Karpas-422 (cell line): ENCODE measurements around the gene CENPS. TPM values are rescaled to one million over a fixed set of nuclear protein-coding genes. Genes with fewer than 3 reads are reported as not detected.
"Not testable (repeated sequence)": the region's sequence is repeated elsewhere in the genome, so short reads cannot be mapped to it uniquely, and the experiment has no call there.

Source experiments
- DNase-seq: peaks from one replicate; pipeline ENCODE4 v3.0.0-alpha.2; 2015
- H2AFZ ChIP-seq: fragments of 200-600 bp; sonication (generic); 2 replicates; pipeline ENCODE4 v1.6.1; 2014; ENCODE audit warnings: antibody characterized with exemption, low read length, mixed read lengths
- H3K27ac ChIP-seq: fragments of 200-600 bp; sonication (generic); 2 replicates; pipeline ENCODE4 v1.5.1; 2014; ENCODE audit warnings: mild to moderate bottlenecking, low read length, moderate library complexity
- H3K27me3 ChIP-seq: fragments of 200-600 bp; sonication (generic); 2 replicates; pipeline ENCODE4 v1.6.1; 2014; ENCODE audit warnings: low read length, mixed read lengths
- H3K36me3 ChIP-seq: fragments of 200-600 bp; sonication (generic); 2 replicates; pipeline ENCODE4 v1.6.1; 2014; ENCODE audit warnings: low read length, mixed read lengths; ENCODE audit not compliant: insufficient read depth
- H3K4me1 ChIP-seq: fragments of 200-600 bp; sonication (generic); 2 replicates; pipeline ENCODE4 v1.6.1; 2014; ENCODE audit warnings: mild to moderate bottlenecking, low read length, mixed read lengths
- H3K4me2 ChIP-seq: fragments of 200-600 bp; sonication (generic); 2 replicates; pipeline ENCODE4 v1.6.1; 2014; ENCODE audit warnings: low read length, low read depth, mild to moderate bottlenecking; ENCODE audit not compliant: poor library complexity, severe bottlenecking
- H3K4me3 ChIP-seq: fragments of 200-600 bp; sonication (generic); 2 replicates; pipeline ENCODE4 v1.5.1; 2014; ENCODE audit warnings: mild to moderate bottlenecking, antibody characterized with exemption, low read length, mixed read lengths
- H3K79me2 ChIP-seq: fragments of 200-600 bp; sonication (generic); 2 replicates; pipeline ENCODE4 v1.6.1; 2014; ENCODE audit warnings: mild to moderate bottlenecking, low read length, mixed read lengths
- H3K9ac ChIP-seq: fragments of 200-600 bp; sonication (generic); 2 replicates; pipeline ENCODE4 v1.6.0; 2014; ENCODE audit warnings: low read length
- H3K9me2 ChIP-seq: fragments of 200-600 bp; sonication (generic), shearing (Covaris generic); replicated peaks from 2 replicates; pipeline ENCODE4 v1.6.0; 2014; ENCODE audit warnings: mild to moderate bottlenecking, low read length, moderate library complexity; ENCODE audit not compliant: insufficient read depth
- H3K9me3 ChIP-seq: fragments of 300-700, 200-600 bp; sonication (generic); 2 replicates; pipeline ENCODE4 v1.6.1; 2014; ENCODE audit warnings: low read length, mixed read lengths
- H4K20me1 ChIP-seq: fragments of 200-600 bp; sonication (generic); 2 replicates; pipeline ENCODE4 v1.6.1; 2014; ENCODE audit warnings: mild to moderate bottlenecking, antibody characterized with exemption, low read length, low read depth; ENCODE audit not compliant: insufficient read depth
- total RNA-seq: library from RNA; depleted of rRNA; stranded (reverse); fragments of >200 nt; shearing (Covaris generic); gene quantifications from 2 replicates; pipeline ENCODE4 v1.2.3, GENCODE V29; 2014; ENCODE audit warnings: low replicate concordance

Gene CENPS
- total RNA-seq, 1 experiment from 2014 or later = 10.6 TPM

DNA sequence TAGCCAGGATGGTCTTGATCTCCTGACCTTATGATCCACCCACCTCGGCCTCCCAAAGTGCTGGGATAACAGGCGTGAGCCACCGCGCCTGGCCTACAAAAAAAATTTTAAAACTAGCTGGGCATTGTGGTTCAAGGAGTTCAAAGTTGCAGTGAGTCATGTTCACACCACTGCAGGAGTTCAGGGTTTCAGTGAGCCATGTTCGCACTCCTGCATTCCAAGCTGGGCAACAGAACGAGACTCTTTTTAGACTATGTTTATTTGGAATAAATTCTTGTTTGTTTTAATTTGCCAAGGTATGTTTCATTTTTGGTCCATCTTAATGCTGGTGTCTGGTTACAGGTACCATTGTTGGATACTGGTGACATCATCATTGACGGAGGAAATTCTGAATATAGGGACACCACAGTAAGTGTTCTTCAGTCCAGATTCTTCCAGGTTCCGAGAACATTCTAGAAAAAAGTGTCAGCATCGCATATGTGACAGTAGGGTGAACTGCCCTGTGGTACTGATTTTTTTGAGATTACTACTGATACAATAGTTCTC, 27.4 kb upstream of the CENPS start:
- H3K9me3 ChIP-seq = no peaks in the 10 kb centered on the region
- peaks cover 8% of the 10 kb centered on the region; the same call in 1 of the 2 replicates for H4K20me1 ChIP-seq
- peaks cover 26% of the 10 kb centered on the region for H3K79me2 ChIP-seq
- no peak overlapping the region for H3K9ac ChIP-seq
- no peak overlapping the region for H3K4me2 ChIP-seq
- no peak overlapping the region for H2AFZ ChIP-seq
- H3K4me1 ChIP-seq = peaks cover 16% of the 10 kb centered on the region
- no peak overlapping the region for H3K4me3 ChIP-seq
- DNase-seq = peak; percentile 16
- H3K27ac ChIP-seq = no peak overlapping the region
- H3K9me2 ChIP-seq = no peaks in the 10 kb centered on the region
- no peaks in the 10 kb centered on the region for H3K27me3 ChIP-seq
- H3K36me3 ChIP-seq = peaks cover 24% of the 10 kb centered on the region; the same call in 1 of the 2 replicates

- Histone ChIP-seq H3K9me3 (no peaks in the 10 kb centered on the region), H3K4me2 (no peak overlapping the region), H3K9ac (no peak overlapping the region), H3K27me3 (no peaks in the 10 kb centered on the region), H3K9me2 (no peaks in the 10 kb centered on the region), H2AFZ (no peak overlapping the region), H3K79me2 (no peaks in the 10 kb centered on the region), H3K4me1 (no peaks in the 10 kb centered on the region), H3K36me3 (peaks cover 35% of the 10 kb centered on the region; the same call in 1 of the 2 replicates), H3K4me3 (no peak overlapping the region), H4K20me1 (no peaks in the 10 kb centered on the region), H3K27ac (no peak overlapping the region)
- DNase-seq = peak; percentile 27
Observed at GRCh38 chr1:10407201-10407600, 23.0 kb upstream of the CENPS start.

DNA sequence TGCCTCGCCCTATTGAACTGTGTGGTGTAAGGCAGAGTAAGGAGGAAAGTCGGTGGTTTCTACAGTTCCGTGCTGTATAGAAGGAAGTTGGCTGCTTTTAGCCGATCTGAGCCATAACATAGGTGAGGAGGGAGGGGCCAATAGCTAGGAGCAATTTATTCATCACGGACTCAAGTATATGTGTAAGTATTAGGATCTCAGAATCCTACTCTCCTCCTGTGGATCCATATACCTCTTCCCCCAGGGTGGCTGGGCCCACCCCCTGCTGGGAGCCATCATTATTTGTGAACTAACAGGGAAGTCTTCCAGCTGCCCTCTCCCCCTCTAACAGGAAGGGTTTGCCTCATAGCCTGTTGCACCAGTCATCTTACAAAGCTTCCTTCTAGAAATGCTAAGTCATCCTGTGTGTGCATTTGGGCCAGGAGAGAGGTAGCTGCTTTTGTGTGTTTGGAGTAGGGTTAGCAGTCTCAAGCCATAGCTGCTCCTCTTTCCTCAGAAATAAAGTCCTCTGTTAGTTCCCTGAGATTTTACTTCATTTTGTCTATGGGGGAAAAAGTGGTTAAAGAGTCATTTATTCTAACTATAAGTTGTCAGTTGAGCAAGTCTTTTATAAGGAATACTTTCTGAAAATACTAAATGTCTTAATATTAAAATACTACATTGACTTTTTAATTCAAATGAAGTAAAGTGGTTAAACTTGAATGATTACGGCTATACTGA, 14.9 kb upstream of the CENPS start:
- H3K79me2 ChIP-seq = no peaks in the 10 kb centered on the region
- no peaks in the 10 kb centered on the region for H3K9me3 ChIP-seq
- no peaks in the 10 kb centered on the region for H4K20me1 ChIP-seq
- no peaks in the 10 kb centered on the region for H3K27me3 ChIP-seq
- H3K27ac ChIP-seq = no peak overlapping the region
- H3K36me3 ChIP-seq = peaks cover 50% of the 10 kb centered on the region
- H3K4me3 ChIP-seq = no peak overlapping the region
- H2AFZ ChIP-seq = no peak overlapping the region
- H3K4me2 ChIP-seq = no peak overlapping the region
- no peaks in the 10 kb centered on the region for H3K9me2 ChIP-seq
- no peaks in the 10 kb centered on the region for H3K4me1 ChIP-seq
- H3K9ac ChIP-seq = no peak overlapping the region
- peak; percentile 40 for DNase-seq

- not testable (repeated sequence) for H4K20me1 ChIP-seq, H3K4me3 ChIP-seq, H3K9me2 ChIP-seq, H3K27me3 ChIP-seq, H3K4me1 ChIP-seq, H3K79me2 ChIP-seq, H3K27ac ChIP-seq, H3K9ac ChIP-seq, H3K4me2 ChIP-seq, DNase-seq, H2AFZ ChIP-seq, H3K9me3 ChIP-seq
- peaks cover 48% of the 10 kb centered on the region for H3K36me3 ChIP-seq
Observed at GRCh38 chr1:10415967-10416366, 14.3 kb upstream of the CENPS start.

GRCh38 chr1:10418741-10419140, 11.5 kb upstream of the CENPS start:
- not testable (repeated sequence) for H3K9me3 ChIP-seq, H3K9me2 ChIP-seq, H3K27me3 ChIP-seq, H3K27ac ChIP-seq, H3K4me2 ChIP-seq, H2AFZ ChIP-seq, H3K9ac ChIP-seq, H3K4me1 ChIP-seq, H4K20me1 ChIP-seq, H3K4me3 ChIP-seq, H3K79me2 ChIP-seq
- peak; percentile 24 for DNase-seq
- H3K36me3 ChIP-seq = peaks cover 26% of the 10 kb centered on the region

DNA sequence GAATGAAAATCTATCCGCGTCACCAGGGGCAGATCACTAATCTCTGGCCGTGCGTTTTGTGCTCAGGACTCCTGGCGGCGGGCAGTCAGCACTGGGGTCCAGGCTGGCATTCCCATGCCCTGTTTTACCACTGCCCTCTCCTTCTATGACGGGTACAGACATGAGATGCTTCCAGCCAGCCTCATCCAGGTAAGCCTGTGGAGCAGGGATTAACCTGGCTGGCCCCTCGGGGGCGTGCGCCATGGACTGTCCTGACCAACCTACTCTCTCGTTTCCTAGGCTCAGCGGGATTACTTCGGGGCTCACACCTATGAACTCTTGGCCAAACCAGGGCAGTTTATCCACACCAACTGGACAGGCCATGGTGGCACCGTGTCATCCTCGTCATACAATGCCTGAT, 10.9 kb upstream of the CENPS start:
- no peaks in the 10 kb centered on the region for H3K27me3 ChIP-seq
- H3K4me1 ChIP-seq = no peaks in the 10 kb centered on the region
- H3K79me2 ChIP-seq = no peaks in the 10 kb centered on the region
- peak; percentile 32 for DNase-seq
- no peak overlapping the region for H3K27ac ChIP-seq
- H3K9me2 ChIP-seq = no peaks in the 10 kb centered on the region
- no peak overlapping the region for H3K9ac ChIP-seq
- no peaks in the 10 kb centered on the region for H3K9me3 ChIP-seq
- H4K20me1 ChIP-seq = no peaks in the 10 kb centered on the region
- peaks cover 26% of the 10 kb centered on the region for H3K36me3 ChIP-seq
- no peak overlapping the region for H3K4me3 ChIP-seq
- no peak overlapping the region for H3K4me2 ChIP-seq
- H2AFZ ChIP-seq = no peak overlapping the region

DNA sequence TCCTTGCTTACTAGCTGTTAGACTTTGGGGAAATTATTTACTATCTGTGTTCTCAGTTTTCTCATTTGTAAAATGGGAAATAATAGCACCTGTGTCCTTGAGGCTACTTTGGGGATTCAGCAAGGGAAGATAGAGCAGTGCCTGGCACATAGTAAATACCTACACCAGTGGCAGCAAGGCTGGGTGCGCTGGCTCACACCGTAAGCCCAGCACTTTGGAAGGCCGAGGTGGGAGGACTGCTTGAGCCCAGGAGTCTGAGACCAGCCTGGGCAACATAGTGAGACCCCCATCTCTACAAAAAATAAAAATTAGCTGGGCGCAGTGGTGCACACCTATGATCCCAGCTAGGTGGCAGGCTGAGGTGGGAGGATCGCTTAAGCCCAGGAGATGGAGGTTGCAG, 8.6 kb upstream of the CENPS start:
- no peaks in the 10 kb centered on the region for H3K79me2 ChIP-seq
- H3K9ac ChIP-seq = no peak overlapping the region
- no peak overlapping the region for H3K4me2 ChIP-seq
- no peaks in the 10 kb centered on the region for H3K27me3 ChIP-seq
- no peak for DNase-seq
- H3K9me3 ChIP-seq = no peaks in the 10 kb centered on the region
- H3K36me3 ChIP-seq = peaks cover 14% of the 10 kb centered on the region
- no peak overlapping the region for H3K27ac ChIP-seq
- H3K9me2 ChIP-seq = no peaks in the 10 kb centered on the region
- H3K4me1 ChIP-seq = no peaks in the 10 kb centered on the region
- no peak overlapping the region for H2AFZ ChIP-seq
- no peaks in the 10 kb centered on the region for H4K20me1 ChIP-seq
- no peak overlapping the region for H3K4me3 ChIP-seq

DNA sequence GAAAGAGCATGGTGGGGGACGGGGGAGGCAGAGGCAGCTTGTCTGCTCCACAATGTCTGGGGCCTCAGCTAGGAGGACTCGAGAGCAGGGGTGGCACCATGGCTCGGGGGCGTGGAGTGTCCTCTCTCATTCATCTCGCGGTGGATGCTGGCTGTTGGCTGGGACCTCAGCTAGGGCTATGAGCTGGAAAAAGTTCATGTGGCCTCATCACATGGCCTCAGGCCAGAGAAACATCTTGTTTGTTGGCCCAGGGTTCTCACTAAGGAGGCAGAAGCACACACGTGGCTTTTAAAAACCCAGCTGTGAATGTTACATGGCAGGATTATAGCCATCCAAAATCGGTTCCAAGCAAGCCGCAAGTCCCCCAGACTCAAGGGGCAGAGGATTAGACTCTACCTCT, 6.2 kb upstream of the CENPS start:
- H3K27ac ChIP-seq = no peak overlapping the region
- H4K20me1 ChIP-seq = no peaks in the 10 kb centered on the region
- H3K4me2 ChIP-seq = no peak overlapping the region
- no peak for DNase-seq
- H3K4me1 ChIP-seq = no peaks in the 10 kb centered on the region
- H3K79me2 ChIP-seq = no peaks in the 10 kb centered on the region
- no peaks in the 10 kb centered on the region for H3K9me3 ChIP-seq
- H3K9ac ChIP-seq = no peak overlapping the region
- H3K4me3 ChIP-seq = no peak overlapping the region
- no peaks in the 10 kb centered on the region; the same call in 1 of the 2 replicates for H3K36me3 ChIP-seq
- no peak overlapping the region for H2AFZ ChIP-seq
- no peaks in the 10 kb centered on the region; the same call in 1 of the 2 replicates for H3K27me3 ChIP-seq
- H3K9me2 ChIP-seq = no peaks in the 10 kb centered on the region
